ENCODE results near the gene TMEM14C. TPM values are rescaled to one million over a fixed set of nuclear protein-coding genes. Genes with fewer than 3 reads are reported as not detected.

TMEM14C gene
- polyA plus RNA-seq, 1 donor (not counting 4 experiments of a cell fraction or from before 2014, with no cell fraction given) = 304 TPM

DNA sequence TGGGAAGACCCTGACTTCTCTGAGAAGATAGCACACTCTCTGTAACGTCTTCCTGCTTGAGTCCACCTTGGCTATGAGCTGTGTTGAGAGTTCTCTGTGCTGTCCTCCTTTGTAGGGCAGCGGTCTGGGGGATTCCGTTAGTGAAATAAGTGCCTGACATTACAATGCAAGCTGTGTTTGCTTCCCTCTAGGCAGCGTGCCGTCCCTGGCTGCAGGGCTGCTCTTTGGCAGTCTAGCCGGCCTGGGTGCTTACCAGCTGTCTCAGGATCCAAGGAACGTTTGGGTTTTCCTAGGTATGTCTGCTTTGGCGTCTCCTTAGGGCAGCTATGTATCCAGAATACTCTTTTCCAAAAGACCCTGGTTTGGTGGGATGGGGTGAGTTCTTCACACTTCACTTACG, 2.8 kb downstream of the TMEM14C start:
- no peak overlapping the region for H2AFZ ChIP-seq (ENCODE audit: control insufficient read depth, low read length)
- H4K20me1 ChIP-seq (ENCODE audit: control insufficient read depth, extremely low read depth, insufficient read depth, low read length) = no peaks in the 10 kb centered on the region
- dilution Hi-C loops (cut with MboI; ENCODE audit: extremely low pct_ligation_motif_present, low sequenced_read_pairs) = no loop called here
- no peak for FAIRE-seq
- no peak overlapping the region for H3K27ac ChIP-seq (ENCODE audit: control insufficient read depth, insufficient read depth, low read length)
- DNase-seq (ENCODE audit: low read depth, low spot score) = no peak
- no peak overlapping the region for H3K9ac ChIP-seq (ENCODE audit: control insufficient read depth, extremely low read depth, insufficient read depth, low read length)
- H3K9me3 ChIP-seq (ENCODE audit: control insufficient read depth, low read depth, low read length) = no peaks in the 10 kb centered on the region
- H3K4me2 ChIP-seq (ENCODE audit: control insufficient read depth, extremely low read depth, insufficient read depth, low read depth, low read length) = no peak overlapping the region
- no peak overlapping the region for H3K4me3 ChIP-seq (ENCODE audit: control insufficient read depth in 2 of 3, extremely low read depth in 1 of 3, insufficient read depth in 2 of 3, low read depth in 1 of 3, low read length in 3 of 3)
- no peaks in the 10 kb centered on the region for H3K9me1 ChIP-seq (ENCODE audit: control insufficient read depth, extremely low read depth, insufficient read depth, low read length)
- TF ChIP-seq EZH2 (IDR thresholded peaks at IDR 0.05; ENCODE audit: low read length) (no peak), CTCF (optimal IDR thresholded peaks at IDR 0.05 in 1 of 3, IDR thresholded peaks at IDR 0.05 in 1 of 3, conservative IDR thresholded peaks at IDR 0.05 in 1 of 3; ENCODE audit: extremely low read depth in 1 of 3, insufficient read depth in 2 of 3, low read length in 3 of 3) (no peak)
- H3K79me2 ChIP-seq (ENCODE audit: control insufficient read depth, insufficient read depth, low read length) = peaks cover 37% of the 10 kb centered on the region
- H3K27me3 ChIP-seq (ENCODE audit: control insufficient read depth, extremely low read depth, insufficient read depth, low read length) = no peaks in the 10 kb centered on the region
- peaks cover 17% of the 10 kb centered on the region for H3K4me1 ChIP-seq (ENCODE audit: control insufficient read depth, extremely low read depth, insufficient read depth, low read length)
- peaks cover 23 to 24% of the 10 kb centered on the region in 2 experiments for H3K36me3 ChIP-seq (ENCODE audit: control insufficient read depth in 2 of 2, extremely low read depth in 1 of 2, insufficient read depth in 2 of 2, low read length in 2 of 2)

DNA sequence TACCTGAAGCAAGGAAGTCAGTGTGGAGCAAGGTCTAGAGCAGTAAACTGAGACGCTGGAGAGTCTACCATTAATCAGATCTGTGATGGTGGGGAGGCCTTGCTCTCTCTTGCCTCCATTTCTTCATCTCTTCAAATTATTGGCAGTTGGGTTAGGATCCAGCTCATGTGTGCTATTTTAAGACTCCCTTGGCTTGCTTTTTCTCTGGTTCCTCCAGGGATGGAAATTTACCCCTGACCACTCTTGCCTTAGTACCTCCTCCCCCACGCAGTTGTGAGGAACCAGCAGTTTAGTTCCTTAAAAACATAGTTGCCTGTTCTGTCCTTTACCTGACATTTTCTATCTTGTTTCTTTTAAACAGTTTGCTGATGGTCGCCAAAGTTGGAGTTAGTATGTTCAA, 7.4 kb downstream of the TMEM14C start:
- H3K4me3 ChIP-seq (ENCODE audit: control insufficient read depth in 2 of 3, extremely low read depth in 1 of 3, insufficient read depth in 2 of 3, low read depth in 1 of 3, low read length in 3 of 3) = no peak overlapping the region
- H4K20me1 ChIP-seq (ENCODE audit: control insufficient read depth, extremely low read depth, insufficient read depth, low read length) = no peaks in the 10 kb centered on the region
- dilution Hi-C loops (cut with MboI; ENCODE audit: extremely low pct_ligation_motif_present, low sequenced_read_pairs) = no loop called here
- H3K9ac ChIP-seq (ENCODE audit: control insufficient read depth, extremely low read depth, insufficient read depth, low read length) = no peak overlapping the region
- peaks cover 13% of the 10 kb centered on the region for H3K4me1 ChIP-seq (ENCODE audit: control insufficient read depth, extremely low read depth, insufficient read depth, low read length)
- H3K36me3 ChIP-seq (ENCODE audit: control insufficient read depth in 2 of 2, extremely low read depth in 1 of 2, insufficient read depth in 2 of 2, low read length in 2 of 2) = peaks cover 23 to 26% of the 10 kb centered on the region in 2 experiments
- no peaks in the 10 kb centered on the region for H3K27me3 ChIP-seq (ENCODE audit: control insufficient read depth, extremely low read depth, insufficient read depth, low read length)
- DNase-seq (ENCODE audit: low read depth, low spot score) (no peak), FAIRE-seq (no peak)
- TF ChIP-seq EZH2 (IDR thresholded peaks at IDR 0.05; ENCODE audit: low read length) (no peak), CTCF (optimal IDR thresholded peaks at IDR 0.05 in 1 of 3, IDR thresholded peaks at IDR 0.05 in 1 of 3, conservative IDR thresholded peaks at IDR 0.05 in 1 of 3; ENCODE audit: extremely low read depth in 1 of 3, insufficient read depth in 2 of 3, low read length in 3 of 3) (no peak)
- H3K9me3 ChIP-seq (ENCODE audit: control insufficient read depth, low read depth, low read length) = no peaks in the 10 kb centered on the region
- H3K27ac ChIP-seq (ENCODE audit: control insufficient read depth, insufficient read depth, low read length) = no peak overlapping the region
- no peak overlapping the region for H3K4me2 ChIP-seq (ENCODE audit: control insufficient read depth, extremely low read depth, insufficient read depth, low read depth, low read length)
- H3K9me1 ChIP-seq (ENCODE audit: control insufficient read depth, extremely low read depth, insufficient read depth, low read length) = no peaks in the 10 kb centered on the region
- H2AFZ ChIP-seq (ENCODE audit: control insufficient read depth, low read length) = no peak overlapping the region
- H3K79me2 ChIP-seq (ENCODE audit: control insufficient read depth, insufficient read depth, low read length) = peaks cover 14% of the 10 kb centered on the region

Data from keratinocyte (primary cell).